CD14-positive monocyte (primary cell): ENCODE results near the gene XPO6. TPM values are rescaled to one million over a fixed set of nuclear protein-coding genes. Genes with fewer than 3 reads are reported as not detected.

Source experiments
- DNase-seq, 3 donors: peaks; one replicate each; pipeline ENCODE4 v3.0.0-alpha.2; 2011 to 2022
- H2AFZ ChIP-seq: 2 replicates; pipeline ENCODE4 v1.6.0; 2012; ENCODE audit warnings: mild to moderate bottlenecking, low read depth, low read length, inconsistent platforms; ENCODE audit not compliant: insufficient read depth, poor library complexity, severe bottlenecking
- H3K27ac ChIP-seq, 2 donors: 1 replicate in 1 of 2; 2 replicates in 1 of 2; pipeline ENCODE4 v1.5.1; 2012 to 2013; ENCODE audit warnings: low read length in 2 of 2, control low read depth in 1 of 2, inconsistent platforms in 1 of 2, low read depth in 1 of 2, mild to moderate bottlenecking in 1 of 2
- H3K27me3 ChIP-seq, 2 donors: one replicate each; pipeline versions ENCODE4 v1.6.0 to v1.6.1; 2011 to 2013; ENCODE audit warnings: low read length in 2 of 2; ENCODE audit not compliant: control insufficient read depth in 2 of 2, insufficient read depth in 2 of 2
- H3K36me3 ChIP-seq, 2 donors: replicated peaks in 1 of 2; 1 replicate in 1 of 2; 2 replicates in 1 of 2; pipeline versions ENCODE4 v1.5.1 to v1.6.1; 2012 to 2013; ENCODE audit warnings: low read length in 2 of 2, control low read depth in 1 of 2, inconsistent platforms in 1 of 2, mild to moderate bottlenecking in 1 of 2; ENCODE audit not compliant: insufficient read depth in 2 of 2, control insufficient read depth in 1 of 2
- H3K4me1 ChIP-seq, 2 donors: 1 replicate in 1 of 2; 2 replicates in 1 of 2; pipeline versions ENCODE4 v1.5.1 to v1.6.1; 2012 to 2013; ENCODE audit warnings: low read length in 2 of 2, control low read depth in 1 of 2, inconsistent platforms in 1 of 2, mild to moderate bottlenecking in 1 of 2, moderate library complexity in 1 of 2; ENCODE audit not compliant: insufficient read depth in 2 of 2, control insufficient read depth in 1 of 2
- H3K4me2 ChIP-seq: replicated peaks from 2 replicates; pipeline ENCODE3; 2012; ENCODE audit warnings: low read length, moderate library complexity, mild to moderate bottlenecking; ENCODE audit not compliant: poor library complexity, severe bottlenecking; ENCODE audit errors: extremely low read depth
- H3K4me3 ChIP-seq, 3 experiments: fragments of 200-600 bp in 1 of 3; sonication (generic) in 1 of 3; replicated peaks in 1 of 3; 1 replicate in 2 of 3; 2 replicates in 1 of 3; pipeline ENCODE4 v1.5.1; 2011 to 2013; ENCODE audit warnings: low read length in 3 of 3, mild to moderate bottlenecking in 3 of 3, control low read depth in 2 of 3, low read depth in 2 of 3, inconsistent platforms in 1 of 3, moderate library complexity in 1 of 3
- H3K79me2 ChIP-seq: 2 replicates; pipeline ENCODE4 v1.6.0; 2012; ENCODE audit warnings: mild to moderate bottlenecking, control low read depth, inconsistent platforms, low read length, moderate library complexity; ENCODE audit not compliant: insufficient read depth
- H3K9ac ChIP-seq: 2 replicates; pipeline ENCODE4 v1.6.0; 2017; ENCODE audit warnings: low read length, mild to moderate bottlenecking; ENCODE audit not compliant: insufficient read depth, poor library complexity, severe bottlenecking
- H3K9me3 ChIP-seq, 2 donors: replicated peaks in 1 of 2; 1 replicate in 1 of 2; 2 replicates in 1 of 2; pipeline versions ENCODE4 v1.5.1 to v1.6.1; 2012 to 2013; ENCODE audit warnings: low read length in 2 of 2, control low read depth in 1 of 2; ENCODE audit not compliant: control insufficient read depth in 1 of 2, insufficient read depth in 1 of 2
- H4K20me1 ChIP-seq: 2 replicates; pipeline ENCODE4 v1.6.0; 2012; ENCODE audit warnings: mild to moderate bottlenecking, low read length, control low read depth, moderate library complexity; ENCODE audit not compliant: insufficient read depth
- H3K27ac Mint-ChIP-seq, 7 donors: one replicate each; pipeline ENCODE4 v1.8.0; 2020; ENCODE audit warnings: mild to moderate bottlenecking in 7 of 7, mixed read lengths in 7 of 7, moderate library complexity in 6 of 7, inconsistent platforms in 2 of 7
- H3K27me3 Mint-ChIP-seq, 3 donors: one replicate each; pipeline ENCODE4 v1.8.0; 2021 to 2022; ENCODE audit warnings: low read depth in 3 of 3, mild to moderate bottlenecking in 3 of 3, mixed read lengths in 3 of 3, moderate library complexity in 3 of 3, inconsistent platforms in 1 of 3
- H3K36me3 Mint-ChIP-seq, 2 donors: one replicate each; pipeline ENCODE4 v1.8.0; 2020; ENCODE audit warnings: mixed read lengths in 2 of 2, inconsistent platforms in 1 of 2, mild to moderate bottlenecking in 1 of 2
- H3K4me1 Mint-ChIP-seq: one replicate; pipeline ENCODE4 v1.8.0; 2020; ENCODE audit warnings: mild to moderate bottlenecking, mixed read lengths
- H3K4me3 Mint-ChIP-seq, 2 donors: one replicate each; pipeline ENCODE4 v1.8.0; 2020; ENCODE audit warnings: mild to moderate bottlenecking in 2 of 2, mixed read lengths in 2 of 2, moderate library complexity in 1 of 2
- H3K9me3 Mint-ChIP-seq, 7 donors: one replicate each; pipeline ENCODE4 v1.8.0; 2020 to 2022; ENCODE audit warnings: mixed read lengths in 7 of 7, mild to moderate bottlenecking in 6 of 7, moderate library complexity in 6 of 7, inconsistent platforms in 2 of 7
- WGBS: methylation state at CpG from one replicate; pipeline ENCODE4 v1.1.5; 2013; ENCODE audit warnings: missing lambda C conversion rate; ENCODE audit not compliant: insufficient coverage; 5-methylcytosine and 5-hydroxymethylcytosine counted together
- intact Hi-C, 2 donors: fragments of 100-400 bp; cut with micrococcal nuclease; formaldehyde crosslinking; loops; one replicate each; pipeline versions ENCODE4 v1.15.0 to v1.15.1; 2023
- polyA plus RNA-seq, 3 donors: library from polyadenylated mRNA; depleted of rRNA in 1 of 3; unstranded in 2 of 3; stranded (reverse) in 1 of 3; fragments of 300-500 nt in 2 of 3; fragments of >200 nt in 1 of 3; fragmentation: Illumina TruSeq in 2 of 3; gene quantifications; 1 replicate in 2 of 3; 2 replicates in 1 of 3; pipeline ENCODE4 v1.2.3, GENCODE V29; 2012 to 2021
- TF ChIP-seq, protein P1 (sequence below): fragments of 200-600 bp; IDR thresholded peaks from one replicate; pipeline ENCODE4 v1.8.0; 2022; ENCODE audit warnings: antibody characterized with exemption, mild to moderate bottlenecking

Gene XPO6
- polyA plus RNA-seq, 3 donors = 35.7 to 166 (median 38.3) TPM

DNA sequence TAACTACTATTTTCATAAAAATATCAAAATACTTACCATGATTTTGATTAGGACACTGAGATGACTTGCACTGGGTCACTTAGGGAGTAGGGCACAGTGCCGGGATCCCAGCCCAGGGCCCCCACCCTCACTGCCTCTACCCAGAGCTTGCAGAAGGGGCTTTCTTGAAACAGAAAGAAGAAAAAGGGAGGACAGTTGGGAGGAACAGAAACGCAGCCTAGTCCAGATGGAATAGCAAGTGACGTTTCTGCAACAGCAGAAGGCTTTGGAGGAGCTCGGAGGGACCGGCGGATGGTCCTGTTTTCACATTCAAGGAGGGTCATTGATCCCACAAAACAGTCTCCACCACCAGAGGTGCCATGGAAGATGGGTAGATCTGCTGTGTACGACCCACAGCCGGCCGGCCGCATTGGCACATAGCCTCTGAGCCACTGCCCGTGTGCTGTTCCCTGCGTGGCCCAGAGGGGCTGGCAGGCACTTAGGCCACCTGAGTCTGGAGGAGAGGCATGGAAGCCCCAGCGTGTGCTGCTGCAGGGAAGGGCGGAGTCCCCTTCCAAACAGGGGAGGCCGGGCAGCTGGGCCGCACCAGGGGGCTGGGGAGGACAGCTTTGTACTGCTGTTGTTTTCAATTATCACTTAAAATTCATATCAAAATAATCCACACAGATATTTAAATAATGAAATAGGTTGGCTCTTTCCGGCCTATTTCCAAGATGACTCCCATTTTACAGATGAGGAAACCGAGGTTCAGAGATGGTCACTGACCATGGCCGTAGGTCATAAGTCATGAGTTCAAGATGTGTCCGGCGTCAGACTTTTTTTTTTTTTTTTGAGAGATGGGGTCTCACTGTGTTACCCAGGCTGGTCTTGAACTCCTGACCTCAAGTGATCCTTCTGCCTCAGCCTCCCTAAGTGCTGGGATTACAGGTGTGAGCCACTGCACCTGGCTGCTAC, 125.3 kb downstream of the XPO6 start:
- Histone ChIP-seq H3K4me1 (no peaks in the 10 kb centered on the region), H2AFZ (no peak overlapping the region), H3K9ac (no peak overlapping the region), H3K4me2 (no peak overlapping the region), H3K27me3 (no peaks in the 10 kb centered on the region), H3K36me3 (no peaks in the 10 kb centered on the region), H3K27ac (no peak overlapping the region), H3K9me3 (no peaks in the 10 kb centered on the region), H3K4me3 (no peak overlapping the region), H4K20me1 (peaks cover 9% of the 10 kb centered on the region), H3K79me2 (no peaks in the 10 kb centered on the region)
- TF ChIP-seq, protein P1, sequence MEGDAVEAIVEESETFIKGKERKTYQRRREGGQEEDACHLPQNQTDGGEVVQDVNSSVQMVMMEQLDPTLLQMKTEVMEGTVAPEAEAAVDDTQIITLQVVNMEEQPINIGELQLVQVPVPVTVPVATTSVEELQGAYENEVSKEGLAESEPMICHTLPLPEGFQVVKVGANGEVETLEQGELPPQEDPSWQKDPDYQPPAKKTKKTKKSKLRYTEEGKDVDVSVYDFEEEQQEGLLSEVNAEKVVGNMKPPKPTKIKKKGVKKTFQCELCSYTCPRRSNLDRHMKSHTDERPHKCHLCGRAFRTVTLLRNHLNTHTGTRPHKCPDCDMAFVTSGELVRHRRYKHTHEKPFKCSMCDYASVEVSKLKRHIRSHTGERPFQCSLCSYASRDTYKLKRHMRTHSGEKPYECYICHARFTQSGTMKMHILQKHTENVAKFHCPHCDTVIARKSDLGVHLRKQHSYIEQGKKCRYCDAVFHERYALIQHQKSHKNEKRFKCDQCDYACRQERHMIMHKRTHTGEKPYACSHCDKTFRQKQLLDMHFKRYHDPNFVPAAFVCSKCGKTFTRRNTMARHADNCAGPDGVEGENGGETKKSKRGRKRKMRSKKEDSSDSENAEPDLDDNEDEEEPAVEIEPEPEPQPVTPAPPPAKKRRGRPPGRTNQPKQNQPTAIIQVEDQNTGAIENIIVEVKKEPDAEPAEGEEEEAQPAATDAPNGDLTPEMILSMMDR = no peak
- no peaks in the 10 kb centered on the region for H3K4me1 Mint-ChIP-seq
- H3K4me3 Mint-ChIP-seq = no peak overlapping the region
- H3K27me3 Mint-ChIP-seq = peaks cover 0 to 4% (median 3%) of the 10 kb centered on the region in 3 donors
- 88% methylated on average over 14 of the region's 21 CpGs for WGBS
- intact Hi-C loops = no loop called here
- no peak for DNase-seq
- no peak overlapping the region for H3K27ac Mint-ChIP-seq
- H3K9me3 Mint-ChIP-seq = no peaks in the 10 kb centered on the region
- H3K36me3 Mint-ChIP-seq = no peaks in the 10 kb centered on the region

DNA sequence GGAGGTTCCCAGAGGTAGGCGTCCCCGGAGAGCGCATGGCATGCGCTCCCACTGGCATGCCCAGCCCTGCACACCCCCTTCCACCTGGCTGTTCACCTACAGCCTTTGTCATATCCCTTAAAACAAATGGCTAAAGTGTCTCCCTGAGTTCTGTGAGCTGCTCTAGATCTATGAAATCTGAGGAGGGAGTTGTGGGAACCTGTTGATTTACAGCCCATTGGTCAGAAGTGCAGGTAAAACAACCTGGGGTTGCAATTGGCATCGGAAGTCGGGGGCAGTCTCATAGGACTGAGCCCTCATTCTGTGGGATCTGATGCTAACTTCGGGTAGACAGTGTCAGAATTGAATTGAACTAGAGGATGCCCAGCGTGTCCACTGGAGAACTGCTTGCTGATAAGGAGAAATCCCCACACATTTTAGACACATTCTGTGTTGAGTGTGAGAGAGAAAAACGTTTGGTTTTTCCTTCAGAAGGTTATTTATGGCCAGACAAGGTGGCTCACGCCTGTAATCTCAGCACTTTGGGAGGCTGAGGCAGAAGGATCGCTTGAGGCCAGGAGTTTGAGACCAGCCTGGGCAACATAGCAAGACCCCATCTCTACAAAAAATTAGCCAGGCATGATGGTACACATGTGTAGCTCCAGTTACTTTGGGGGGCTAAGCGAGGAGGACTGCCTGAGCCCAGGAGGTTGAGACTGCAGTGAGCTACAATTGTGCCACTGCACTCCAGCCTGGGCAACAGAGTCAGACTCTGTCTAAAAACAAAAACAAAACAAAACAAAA, 126.2 kb downstream of the XPO6 start:
- peaks cover 4% of the 10 kb centered on the region for H4K20me1 ChIP-seq
- H3K27ac Mint-ChIP-seq = no peak overlapping the region

More for the DNA sequence above, 126.2 kb downstream of the XPO6 start:
- H3K36me3 ChIP-seq = no peaks in the 10 kb centered on the region
- TF ChIP-seq, protein P1 = no peak
- H3K4me1 ChIP-seq = no peaks in the 10 kb centered on the region
- H2AFZ ChIP-seq = no peak overlapping the region
- intact Hi-C loops = no loop called here
- H3K27ac ChIP-seq = no peak overlapping the region
- Mint-ChIP-seq H3K4me1 (no peaks in the 10 kb centered on the region), H3K36me3 (no peaks in the 10 kb centered on the region), H3K4me3 (no peak overlapping the region), H3K9me3 (no peaks in the 10 kb centered on the region), H3K27me3 (peaks cover 0 to 4% (median 3%) of the 10 kb centered on the region in 3 donors)
- H3K27me3 ChIP-seq = no peaks in the 10 kb centered on the region
- no peak overlapping the region for H3K9ac ChIP-seq
- no peaks in the 10 kb centered on the region for H3K79me2 ChIP-seq
- 82% methylated on average over 3 of the region's 12 CpGs for WGBS
- H3K4me2 ChIP-seq = no peak overlapping the region
- no peaks in the 10 kb centered on the region for H3K9me3 ChIP-seq
- no peak for DNase-seq
- H3K4me3 ChIP-seq = no peak overlapping the region
